Measurements from ENCODE around the gene MIEF1.
A peak's percentile ranks its signal among the peaks of the same experiment; 100 is the strongest.

- TF ChIP-seq ZFHX2 (tag by site-specific recombination; conservative IDR thresholded peaks at IDR 0.05) (no peak), CTCF (tag by site-specific recombination; IDR thresholded peaks at IDR 0.05) (peak; percentile 48)
Measured at GRCh38 chr22:39530692-39531331, 28.7 kb downstream of the MIEF1 start.

Data from HEK293 (cell line).